ENCODE results near the gene PXDN. TPM values are rescaled to one million over a fixed set of nuclear protein-coding genes. Genes with fewer than 3 reads are reported as not detected.

PXDN gene
- total RNA-seq, 1 experiment from 2014 or later, result 146 TPM

GRCh38 chr2:1723397-1724042 lies 20.8 kb downstream of the PXDN start:
- no peak for DNase-seq (ENCODE audit: low spot score)
- H3K4me1 Mint-ChIP-seq, result peaks cover 29% of the 10 kb centered on the region
- CTCF ChIA-PET, result interaction anchor here (1.7 kb wide), 1 partner anchor 27 kb away, joined by 4 read pairs; no protein-coding TSS in a partner anchor
- POLR2A ChIA-PET, result no interaction called here
- no peaks in the 10 kb centered on the region for H3K27me3 Mint-ChIP-seq (ENCODE audit: low read depth)
- no peaks in the 10 kb centered on the region for H3K36me3 Mint-ChIP-seq
- no peaks in the 10 kb centered on the region for H3K9me3 Mint-ChIP-seq
- no peak overlapping the region for H3K27ac Mint-ChIP-seq
- TF ChIP-seq NFE2L1 (CRISPR knock-in tag; IDR thresholded peaks at IDR 0.05), result no peak
- TF ChIP-seq JUN (CRISPR knock-in tag; IDR thresholded peaks at IDR 0.05), result no peak
- no peak for TF ChIP-seq ZNF232 (CRISPR knock-in tag; IDR thresholded peaks at IDR 0.05)
- no peak overlapping the region for H3K4me3 Mint-ChIP-seq
- ATAC-seq, result no peak

GRCh38 chr2:1722692-1723091 lies 21.6 kb downstream of the PXDN start:
- Mint-ChIP-seq H3K4me1 (peaks cover 26% of the 10 kb centered on the region), H3K9me3 (no peaks in the 10 kb centered on the region), H3K27ac (no peak overlapping the region), H3K27me3 (ENCODE audit: low read depth) (no peaks in the 10 kb centered on the region), H3K36me3 (no peaks in the 10 kb centered on the region), H3K4me3 (no peak overlapping the region)
- CTCF ChIA-PET, result interaction anchor here (1.0 to 1.7 kb wide), 2 partner anchors 28 to 95 kb away, joined by 4 read pairs; no protein-coding TSS in a partner anchor
- POLR2A ChIA-PET, result no interaction called here
- no peak for ATAC-seq
- DNase-seq (ENCODE audit: low spot score), result no peak
- TF ChIP-seq ESRRA (CRISPR knock-in tag; IDR thresholded peaks at IDR 0.05; ENCODE audit: borderline replicate concordance) (no peak), ARID4B (CRISPR knock-in tag; IDR thresholded peaks at IDR 0.05; ENCODE audit: borderline replicate concordance) (no peak), EMX1 (CRISPR knock-in tag; IDR thresholded peaks at IDR 0.05) (no peak), MLX (CRISPR knock-in tag; IDR thresholded peaks at IDR 0.05) (no peak), ATF2 (CRISPR knock-in tag; IDR thresholded peaks at IDR 0.05; ENCODE audit: borderline replicate concordance, low read depth) (no peak), E2F1 (CRISPR knock-in tag; IDR thresholded peaks at IDR 0.05) (no peak), ZNF219 (CRISPR knock-in tag; IDR thresholded peaks at IDR 0.05; ENCODE audit: borderline replicate concordance) (no peak), ZBTB21 (CRISPR knock-in tag; IDR thresholded peaks at IDR 0.05; ENCODE audit: borderline replicate concordance) (no peak), USF2 (CRISPR knock-in tag; IDR thresholded peaks at IDR 0.05) (no peak), ZNF671 (CRISPR knock-in tag; IDR thresholded peaks at IDR 0.05) (no peak), ZNF423 (CRISPR knock-in tag; IDR thresholded peaks at IDR 0.05) (no peak), SMAD3 (CRISPR knock-in tag; IDR thresholded peaks at IDR 0.05; ENCODE audit: borderline replicate concordance) (no peak), SMAD4 (CRISPR knock-in tag; IDR thresholded peaks at IDR 0.05) (no peak), FOXP4 (CRISPR knock-in tag; IDR thresholded peaks at IDR 0.05) (no peak), AR (CRISPR knock-in tag; IDR thresholded peaks at IDR 0.05) (no peak), NFYB (CRISPR knock-in tag; conservative IDR thresholded peaks at IDR 0.05; ENCODE audit: low read depth) (no peak), FOXK1 (CRISPR knock-in tag; IDR thresholded peaks at IDR 0.05) (no peak)
